CD8-positive, alpha-beta memory T cell (primary cell): ENCODE data around the gene ETNPPL. TPM values are rescaled to one million over a fixed set of nuclear protein-coding genes. Genes with fewer than 3 reads are reported as not detected.

Source experiments
- CTCF ChIA-PET: fragments of 350-600 bp; sonication (Branson Sonifier 250); formaldehyde crosslinking; loops from one replicate; lab custom pipeline; 2021; ENCODE audit warnings: antibody characterized with exemption; lab: Charles Lee
- POLR2A ChIA-PET: fragments of 350-600 bp; sonication (Branson Sonifier 250); formaldehyde crosslinking; loops from one replicate; lab custom pipeline; 2021; ENCODE audit warnings: antibody characterized with exemption; lab: Charles Lee
- DNase-seq, 5 donors: peaks; one replicate each; pipeline versions ENCODE4 v3.0.0 to v3.0.0-alpha.2; 2020 to 2022; ENCODE audit warnings: mixed read lengths in 1 of 5
- H3K27ac ChIP-seq: one replicate; pipeline ENCODE4 v1.7.0; 2013; ENCODE audit warnings: low read depth, mild to moderate bottlenecking, low read length, moderate library complexity
- H3K27me3 ChIP-seq: 2 replicates; pipeline ENCODE4 v1.7.0; 2013; ENCODE audit warnings: low read length, mild to moderate bottlenecking; ENCODE audit not compliant: insufficient read depth, poor library complexity, severe bottlenecking
- H3K36me3 ChIP-seq: 2 replicates; pipeline ENCODE4 v1.7.0; 2013; ENCODE audit warnings: mild to moderate bottlenecking, low read length, moderate library complexity; ENCODE audit not compliant: insufficient read depth
- H3K4me1 ChIP-seq: 2 replicates; pipeline ENCODE4 v1.7.0; 2013; ENCODE audit warnings: mild to moderate bottlenecking, low read length, moderate library complexity; ENCODE audit not compliant: insufficient read depth
- H3K4me3 ChIP-seq: 2 replicates; pipeline ENCODE4 v1.7.0; 2013; ENCODE audit warnings: mild to moderate bottlenecking, low read length
- H3K9me3 ChIP-seq: 2 replicates; pipeline ENCODE4 v1.7.0; 2013; ENCODE audit warnings: mild to moderate bottlenecking, low read length
- H3K27ac Mint-ChIP-seq, 8 donors: one replicate each; pipeline ENCODE4 v1.8.0; 2020 to 2021; ENCODE audit warnings: mixed read lengths in 8 of 8, mild to moderate bottlenecking in 6 of 8, inconsistent platforms in 3 of 8, moderate library complexity in 3 of 8
- H3K27me3 Mint-ChIP-seq, 2 donors: one replicate each; pipeline ENCODE4 v1.8.0; 2020 to 2021; ENCODE audit warnings: mixed read lengths in 2 of 2, mild to moderate bottlenecking in 1 of 2, moderate library complexity in 1 of 2
- H3K36me3 Mint-ChIP-seq, 3 donors: one replicate each; pipeline ENCODE4 v1.8.0; 2020 to 2021; ENCODE audit warnings: mixed read lengths in 3 of 3, inconsistent platforms in 1 of 3, mild to moderate bottlenecking in 1 of 3
- H3K4me1 Mint-ChIP-seq, 3 donors: one replicate each; pipeline ENCODE4 v1.8.0; 2020 to 2021; ENCODE audit warnings: mixed read lengths in 3 of 3, inconsistent platforms in 1 of 3, mild to moderate bottlenecking in 1 of 3
- H3K4me3 Mint-ChIP-seq, 7 donors: one replicate each; pipeline ENCODE4 v1.8.0; 2020 to 2021; ENCODE audit warnings: mixed read lengths in 7 of 7, mild to moderate bottlenecking in 6 of 7, moderate library complexity in 4 of 7, inconsistent platforms in 2 of 7
- H3K9me3 Mint-ChIP-seq, 5 donors: one replicate each; pipeline ENCODE4 v1.8.0; 2020 to 2022; ENCODE audit warnings: mixed read lengths in 5 of 5, mild to moderate bottlenecking in 3 of 5, moderate library complexity in 2 of 5, inconsistent platforms in 1 of 5
- polyA plus RNA-seq: library from polyadenylated mRNA; unstranded; fragments of 300-500 nt; fragmentation: Illumina TruSeq; gene quantifications from one replicate; pipeline ENCODE4 v1.2.3, GENCODE V29; 2021
- total RNA-seq, 2 experiments: library from RNA; stranded (reverse); gene quantifications; one replicate each; pipeline ENCODE4 v1.2.3, GENCODE V29; 2021

ETNPPL gene
- total and polyA plus RNA-seq, 3 experiments from 2014 or later: not detected

DNA sequence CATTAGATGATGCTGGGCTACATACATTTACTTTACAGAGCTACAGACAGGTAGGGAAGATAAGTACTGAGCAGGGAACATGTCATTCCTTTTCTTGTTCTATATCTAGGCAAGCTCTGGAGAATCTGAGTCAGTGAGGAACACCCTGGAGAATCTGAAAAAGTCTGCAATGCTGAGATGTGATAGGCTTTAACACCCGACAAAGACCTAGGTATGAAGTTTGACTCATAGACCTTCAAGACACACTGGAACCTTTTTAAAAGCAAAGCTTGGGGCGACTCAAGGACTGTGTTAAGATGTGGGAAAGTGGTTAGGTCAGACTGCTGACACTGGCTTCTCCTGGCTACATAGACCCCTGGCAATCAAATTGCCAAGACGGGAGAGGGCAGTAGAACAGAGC, 69.6 kb downstream of the ETNPPL start:
- Mint-ChIP-seq H3K27me3 (peaks cover 4 to 8% of the 10 kb centered on the region in 2 donors), H3K4me3 (no peak overlapping the region), H3K36me3 (no peaks in the 10 kb centered on the region), H3K4me1 (no peaks in the 10 kb centered on the region), H3K27ac (no peak overlapping the region), H3K9me3 (no peaks in the 10 kb centered on the region)
- Histone ChIP-seq H3K27ac (no peak overlapping the region), H3K27me3 (no peaks in the 10 kb centered on the region), H3K4me1 (no peaks in the 10 kb centered on the region), H3K9me3 (no peaks in the 10 kb centered on the region), H3K36me3 (no peaks in the 10 kb centered on the region), H3K4me3 (no peak overlapping the region)
- DNase-seq: no peak
- ChIA-PET POLR2A (no interaction called here), CTCF (no interaction called here)

Other genes starting within 250 kb of the ETNPPL start
- gene RPL34, start 142.5 kb downstream of the ETNPPL start, total RNA-seq: 1,000 to 10,000 TPM; 1,392 to 1,416 TPM
- 3,675 TPM for gene RPL34, start 142.5 kb downstream of the ETNPPL start, polyA plus RNA-seq
- 10 to 100 TPM; 90.8 to 93.1 TPM for gene OSTC, start 112.5 kb downstream of the ETNPPL start, total RNA-seq
- gene OSTC, start 112.5 kb downstream of the ETNPPL start, polyA plus RNA-seq: 154 TPM